H1 (cell line): Measurements from ENCODE around the gene RAB40C. TPM values are rescaled to one million over a fixed set of nuclear protein-coding genes. Genes with fewer than 3 reads are reported as not detected.

Experiments
- CTCF ChIA-PET: fragments of 300-600 bp; sonication (Branson Sonifier 250); formaldehyde crosslinking; loops from one replicate; lab custom pipeline; 2021; ENCODE audit not compliant: partially characterized antibody; lab: Charles Lee
- POLR2A ChIA-PET: fragments of 300-600 bp; sonication (Branson Sonifier 250); formaldehyde crosslinking; loops from one replicate; lab custom pipeline; 2021; ENCODE audit warnings: inconsistent platforms; ENCODE audit not compliant: partially characterized antibody; lab: Charles Lee
- DNase-seq, 2 experiments: peaks; one replicate each; pipeline versions ENCODE4 v3.0.0 to v3.0.0-alpha.2; 2010 to 2022; ENCODE audit warnings: low spot score in 2 of 2, low read depth in 1 of 2, mixed read lengths in 1 of 2
- FAIRE-seq: peaks from 2 replicates; lab custom pipeline; 2011; peaks lifted over from hg19 to GRCh38; lab: Jason Lieb, UNC
- H2AFZ ChIP-seq: 2 replicates; pipeline ENCODE4 v1.8.1; 2012; ENCODE audit warnings: low read length, inconsistent platforms
- H2AK5ac ChIP-seq: 2 replicates; pipeline ENCODE4 v1.6.1; 2013; ENCODE audit warnings: low read depth, low read length
- H2BK120ac ChIP-seq: replicated peaks from 2 replicates; pipeline ENCODE3; 2013; ENCODE audit warnings: low read depth, low read length, inconsistent platforms
- H2BK12ac ChIP-seq: 2 replicates; pipeline ENCODE4 v1.6.1; 2013; ENCODE audit warnings: low read depth, low read length
- H2BK15ac ChIP-seq: 2 replicates; pipeline ENCODE4 v1.6.1; 2013; ENCODE audit warnings: low read length
- H2BK20ac ChIP-seq: 2 replicates; pipeline ENCODE4 v1.6.1; 2013; ENCODE audit warnings: low read length
- H2BK5ac ChIP-seq: 2 replicates; pipeline ENCODE4 v1.6.1; 2013; ENCODE audit warnings: low read depth, low read length
- H3K14ac ChIP-seq: 2 replicates; pipeline ENCODE4 v1.6.1; 2013; ENCODE audit warnings: inconsistent platforms; ENCODE audit not compliant: insufficient read length
- H3K18ac ChIP-seq: 2 replicates; pipeline ENCODE4 v1.6.1; 2013; ENCODE audit warnings: low read length; ENCODE audit errors: extremely low read depth
- H3K23ac ChIP-seq: 2 replicates; pipeline ENCODE4 v1.6.1; 2013; ENCODE audit warnings: inconsistent platforms; ENCODE audit not compliant: insufficient read length
- H3K23me2 ChIP-seq: 2 replicates; pipeline ENCODE4 v1.6.1; 2013; ENCODE audit warnings: low read depth, low read length
- H3K27ac ChIP-seq: 2 replicates; pipeline ENCODE4 v1.6.1; 2011; ENCODE audit warnings: low read depth, low read length, inconsistent platforms
- H3K27me3 ChIP-seq, 4 experiments: replicated peaks in 1 of 4; 1 replicate in 1 of 4; 2 replicates in 3 of 4; pipeline versions ENCODE4 v1.6.1 to v1.8.1; 2011 to 2013; ENCODE audit warnings: low read length in 3 of 4, mild to moderate bottlenecking in 3 of 4, inconsistent platforms in 2 of 4, mixed read lengths in 2 of 4, moderate library complexity in 1 of 4; ENCODE audit not compliant: control insufficient read depth in 3 of 4, insufficient read depth in 3 of 4; ENCODE audit errors: extremely low read depth in 1 of 4
- H3K36me3 ChIP-seq, 4 experiments: 2 replicates each; pipeline versions ENCODE4 v1.6.1 to v1.8.1; 2011 to 2013; ENCODE audit warnings: mild to moderate bottlenecking in 4 of 4, low read length in 3 of 4, moderate library complexity in 2 of 4, control low read depth in 1 of 4, inconsistent platforms in 1 of 4; ENCODE audit not compliant: insufficient read depth in 4 of 4, control insufficient read depth in 2 of 4
- H3K4ac ChIP-seq: replicated peaks from 2 replicates; pipeline ENCODE3; 2013; ENCODE audit warnings: low read length, low read depth, mixed read lengths, inconsistent platforms; ENCODE audit not compliant: insufficient read length
- H3K4me1 ChIP-seq, 4 experiments: replicated peaks in 1 of 4; 1 replicate in 1 of 4; 2 replicates in 3 of 4; pipeline versions ENCODE4 v1.6.1 to v1.8.1; 2011 to 2013; ENCODE audit warnings: low read length in 3 of 4, inconsistent platforms in 2 of 4, mixed read lengths in 1 of 4; ENCODE audit not compliant: insufficient read depth in 4 of 4, control insufficient read depth in 3 of 4
- H3K4me2 ChIP-seq, 2 experiments: 2 replicates each; pipeline versions ENCODE4 v1.6.1 to v1.8.1; 2011 to 2013; ENCODE audit warnings: low read depth in 2 of 2, low read length in 2 of 2, control low read depth in 1 of 2, inconsistent platforms in 1 of 2, mild to moderate bottlenecking in 1 of 2; ENCODE audit not compliant: insufficient read depth in 1 of 2
- H3K4me3 ChIP-seq, 4 experiments: fragments of 200-600, 300-600 bp in 1 of 4; sonication (generic), shearing (Covaris generic), sonication (Bioruptor Twin) in 1 of 4; 2 replicates each; pipeline versions ENCODE4 v1.5.1 to v1.8.1; 2011 to 2016; ENCODE audit warnings: low read length in 4 of 4, low read depth in 3 of 4, control low read depth in 2 of 4, inconsistent platforms in 2 of 4, mild to moderate bottlenecking in 2 of 4, mixed read lengths in 1 of 4, moderate library complexity in 1 of 4; ENCODE audit not compliant: insufficient read depth in 2 of 4; ENCODE audit errors: extremely low read depth in 1 of 4
- H3K56ac ChIP-seq: replicated peaks from 2 replicates; pipeline ENCODE3; 2013; ENCODE audit warnings: low read depth, mild to moderate bottlenecking, mixed read lengths, low read length, inconsistent platforms; ENCODE audit not compliant: insufficient read length
- H3K79me1 ChIP-seq: 2 replicates; pipeline ENCODE4 v1.6.1; 2013; ENCODE audit warnings: low read depth, low read length, control low read depth
- H3K79me2 ChIP-seq, 2 experiments: 2 replicates each; pipeline versions ENCODE4 v1.6.1 to v1.8.1; 2012 to 2013; ENCODE audit warnings: low read length in 2 of 2, mild to moderate bottlenecking in 2 of 2, inconsistent platforms in 1 of 2; ENCODE audit not compliant: insufficient read depth in 2 of 2, control insufficient read depth in 1 of 2
- H3K9ac ChIP-seq, 4 experiments: replicated peaks in 1 of 4; 1 replicate in 1 of 4; 2 replicates in 3 of 4; pipeline versions ENCODE4 v1.6.1 to v1.8.1; 2011 to 2013; ENCODE audit warnings: low read depth in 3 of 4, low read length in 3 of 4, control low read depth in 2 of 4, mild to moderate bottlenecking in 2 of 4, moderate library complexity in 2 of 4, inconsistent platforms in 1 of 4; ENCODE audit errors: extremely low read depth in 1 of 4
- H3K9me3 ChIP-seq, 2 experiments: 2 replicates each; pipeline versions ENCODE4 v1.6.1 to v1.8.1; 2012 to 2013; ENCODE audit warnings: mild to moderate bottlenecking in 2 of 2, moderate library complexity in 2 of 2, control low read depth in 1 of 2, inconsistent platforms in 1 of 2, low read depth in 1 of 2, low read length in 1 of 2, mixed read lengths in 1 of 2; ENCODE audit not compliant: insufficient read depth in 2 of 2
- H4K20me1 ChIP-seq, 2 experiments: replicated peaks in 1 of 2; 2 replicates each; pipeline versions ENCODE3 to v1.8.1; 2011 to 2013; ENCODE audit warnings: inconsistent platforms in 2 of 2, low read length in 2 of 2, mild to moderate bottlenecking in 1 of 2; ENCODE audit not compliant: insufficient read depth in 2 of 2, control insufficient read depth in 1 of 2
- H4K5ac ChIP-seq: 2 replicates; pipeline ENCODE4 v1.6.1; 2013; ENCODE audit warnings: low read length, low read depth, mixed read lengths, inconsistent platforms; ENCODE audit not compliant: insufficient read length
- H4K8ac ChIP-seq: 2 replicates; pipeline ENCODE4 v1.8.0; 2013; ENCODE audit warnings: mild to moderate bottlenecking, moderate library complexity, low read length, inconsistent platforms; ENCODE audit not compliant: insufficient read depth; ENCODE audit errors: extremely low read depth
- H4K91ac ChIP-seq: replicated peaks from 2 replicates; pipeline ENCODE3; 2013; ENCODE audit warnings: low read length, mixed read lengths, inconsistent platforms; ENCODE audit not compliant: insufficient read length
- BACH1 ChIP-seq: IDR thresholded peaks from 2 replicates; pipeline ENCODE4 v1.6.1; 2012; ENCODE audit warnings: low read length, improper control_type of control experiment
- BCL11A ChIP-seq, 2 experiments: IDR thresholded peaks; one replicate each; pipeline ENCODE4 v1.6.1; 2011; ENCODE audit warnings: low read depth in 2 of 2, low read length in 2 of 2, mild to moderate bottlenecking in 2 of 2
- CBX5 ChIP-seq: fragments of 300-800, 300-1000 bp; sonication (generic); IDR thresholded peaks from 2 replicates; pipeline ENCODE4 v1.7.1; 2016; ENCODE audit warnings: antibody characterized with exemption, low read length, low read depth
- EZH2 ChIP-seq: fragments of 200-600 bp; sonication (generic); IDR thresholded peaks from 2 replicates; pipeline ENCODE4 v1.7.1; 2012; ENCODE audit warnings: low read depth, mild to moderate bottlenecking, moderate library complexity, low read length, inconsistent platforms; ENCODE audit not compliant: severe bottlenecking
- GTF2F1 ChIP-seq: IDR thresholded peaks from 2 replicates; pipeline ENCODE4 v1.6.1; 2012; ENCODE audit warnings: low read depth, low read length, improper control_type of control experiment, borderline replicate concordance
- POLR2A ChIP-seq, 2 experiments: IDR thresholded peaks; 1 replicate in 1 of 2; 2 replicates in 1 of 2; pipeline ENCODE4 v1.6.1; 2011; ENCODE audit warnings: low read depth in 2 of 2, low read length in 2 of 2, mild to moderate bottlenecking in 2 of 2; ENCODE audit errors: control extremely low read depth in 1 of 2
- RAD21 ChIP-seq, 2 experiments: IDR thresholded peaks in 1 of 2; conservative IDR thresholded peaks in 1 of 2; 2 replicates each; pipeline ENCODE4 v1.6.1; 2011; ENCODE audit warnings: low read depth in 2 of 2, low read length in 2 of 2, improper control_type of control experiment in 1 of 2, inconsistent platforms in 1 of 2, mild to moderate bottlenecking in 1 of 2, moderate library complexity in 1 of 2
- SIN3A ChIP-seq, 2 experiments: IDR thresholded peaks in 1 of 2; conservative IDR thresholded peaks in 1 of 2; 2 replicates each; pipeline ENCODE4 v1.6.1; 2011 to 2012; ENCODE audit warnings: low read length in 2 of 2, improper control_type of control experiment in 1 of 2, low read depth in 1 of 2, mild to moderate bottlenecking in 1 of 2
- SUZ12 ChIP-seq: fragments of 200-600 bp; sonication (generic); IDR thresholded peaks from 2 replicates; pipeline ENCODE4 v1.6.1; 2012; ENCODE audit warnings: mild to moderate bottlenecking, inconsistent platforms, low read length, moderate library complexity, mixed read lengths
- TAF7 ChIP-seq: optimal IDR thresholded peaks from 2 replicates; pipeline ENCODE3; 2011; ENCODE audit warnings: low read depth, mild to moderate bottlenecking, inconsistent platforms, low read length, moderate library complexity, borderline replicate concordance
- WGBS, 2 experiments: shearing (Covaris generic) in 1 of 2; methylation state at CpG; one replicate each; pipeline versions ENCODE4 v1.1.6 to v1.1.7; 2013 to 2015; ENCODE audit warnings: low lambda C conversion rate in 2 of 2, mixed read lengths in 2 of 2, inconsistent platforms in 1 of 2, low coverage in 1 of 2, missing lambda C conversion rate in 1 of 2; ENCODE audit not compliant: insufficient replicate concordance in 2 of 2, insufficient coverage in 1 of 2, insufficient read length in 1 of 2; ENCODE audit errors: extremely low coverage in 1 of 2, missing lambda C conversion rate in 1 of 2; 5-methylcytosine and 5-hydroxymethylcytosine counted together
- polyA plus RNA-seq, 7 experiments: library from polyadenylated mRNA; depleted of rRNA in 3 of 7; stranded (reverse) in 5 of 7; unstranded in 2 of 7; fragments of >200 nt in 5 of 7; fragments of 200-250 nt in 2 of 7; gene quantifications; 1 replicate in 5 of 7; 2 replicates in 1 of 7; 4 replicates in 1 of 7; pipeline versions ENCODE4 v1.2.1 to v1.2.3, GENCODE V29; 2011 to 2013; ENCODE audit warnings: missing spikeins in 2 of 7, mixed read lengths in 2 of 7
- total RNA-seq: library from RNA; stranded (reverse); fragmentation: NEBNext Ultra II Directional; extraction: Animal tissue kit (Norgen Biotek cat#: 25700); gene quantifications from 2 replicates; pipeline ENCODE4 v1.2.1, GENCODE V29; 2021

The RAB40C gene
- total and polyA plus RNA-seq, 2 of the 8 experiments (the other 6 are each of a cell fraction or from before 2014, with no cell fraction given), result 13.9 to 15.6 TPM

- Histone ChIP-seq H4K5ac (no peak overlapping the region), H3K9ac (no peak overlapping the region), H4K8ac (no peak overlapping the region), H3K14ac (no peak overlapping the region), H3K23me2 (peaks cover 11% of the 10 kb centered on the region), H3K56ac (no peak overlapping the region), H2BK20ac (no peak overlapping the region), H3K27ac (no peak overlapping the region), H3K79me2 (peaks cover 0 to 2% of the 10 kb centered on the region in 2 experiments; a peak in 1 of 4 replicates), H3K36me3 (peaks cover 0 to 4% (median 0%) of the 10 kb centered on the region in 4 experiments; a peak in 1 of 8 replicates), H2BK120ac (no peak overlapping the region), H3K18ac (no peak overlapping the region), H4K20me1 (peaks cover 0 to 7% of the 10 kb centered on the region in 2 experiments), H2BK12ac (no peak overlapping the region), H3K4me2 (no peak overlapping the region; a peak in 1 of 4 replicates), H3K4me3 (no peak overlapping the region), H3K4me1 (peaks cover 0 to 8% (median 8%) of the 10 kb centered on the region in 4 experiments; a peak in 6 of 7 replicates), H2AFZ (no peak overlapping the region), H2BK15ac (no peak overlapping the region), H3K4ac (no peak overlapping the region), H3K27me3 (peaks cover 0 to 5% (median 1%) of the 10 kb centered on the region in 4 experiments; a peak in 2 of 7 replicates), H3K9me3 (no peaks in the 10 kb centered on the region), H2BK5ac (no peak overlapping the region), H3K23ac (no peak overlapping the region), H3K79me1 (no peaks in the 10 kb centered on the region; the same call in 1 of the 2 replicates), H4K91ac (no peak overlapping the region), H2AK5ac (no peak overlapping the region)
- CTCF ChIA-PET, result interaction anchor here (0.7 to 7.9 kb wide), 20 partner anchors 9 to 248 kb away, joined by 3 to 104 read pairs (median 6); partner anchors contain the start of genes JMJD8, METTL26, NHLRC4 and RHBDL1
- POLR2A ChIA-PET, result interaction anchor here (0.8 to 2.9 kb wide), 14 partner anchors 8 to 276 kb away, joined by 3 to 14 read pairs (median 4); partner anchors contain the start of genes METTL26, MRPL28, RHBDL1 and RHOT2
- DNase-seq, result no peak
- FAIRE-seq, result no peak
- WGBS, 2 experiments, result 93% methylated on average over 22 of the region's 25 CpGs; no CpG with 5 or more reads in 1 of the 2 experiments
- TF ChIP-seq TAF7 (no peak), GTF2F1 (no peak), BACH1 (no peak), CBX5 (no peak), SUZ12 (no peak), RAD21 (IDR thresholded peaks at IDR 0.05 in 1 of 2, conservative IDR thresholded peaks at IDR 0.05 in 1 of 2; ENCODE audit: low read depth in 2 of 2, low read length in 2 of 2) (no peak), SIN3A (conservative IDR thresholded peaks at IDR 0.05 in 1 of 2, IDR thresholded peaks at IDR 0.05 in 1 of 2; ENCODE audit: low read depth in 1 of 2, low read length in 2 of 2) (no peak), EZH2 (no peak), POLR2A (IDR thresholded peaks at IDR 0.05; ENCODE audit: control extremely low read depth in 1 of 2, low read depth in 2 of 2, low read length in 2 of 2) (no peak), BCL11A (IDR thresholded peaks at IDR 0.05; ENCODE audit: low read depth in 2 of 2, low read length in 2 of 2) (no peak)
Measured at GRCh38 chr16:647173-647902, 57.5 kb downstream of the RAB40C start.
